GM23338 (cell line): ENCODE data around the gene USP36. TPM values are rescaled to one million over a fixed set of nuclear protein-coding genes. Genes with fewer than 3 reads are reported as not detected.

ENCODE experiments used
- JUNB ChIP-seq: IDR thresholded peaks from one replicate; pipeline ENCODE4 v1.6.1; 2016; ENCODE audit warnings: antibody characterized with exemption; ENCODE audit not compliant: unreplicated experiment
- STAT1 ChIP-seq: IDR thresholded peaks from one replicate; pipeline ENCODE4 v1.6.1; 2016; ENCODE audit warnings: antibody characterized with exemption; ENCODE audit not compliant: unreplicated experiment
- ZNF331 ChIP-seq: fragments of 250-450 bp; sonication (Bioruptor Pico); IDR thresholded peaks from 2 replicates; pipeline ENCODE4 v1.5.0; 2020; ENCODE audit warnings: low read depth, mild to moderate bottlenecking, moderate library complexity
- polyA plus RNA-seq: library from polyadenylated mRNA; unstranded; fragments of >200 nt; fragmentation: Nextera tagmentation; extraction: Ambion mirVana; gene quantifications from 2 replicates; pipeline ENCODE4 v1.2.1, GENCODE V29; 2016
- total RNA-seq: library from RNA; depleted of rRNA; stranded (reverse); fragments of >200 nt; shearing (Covaris generic); gene quantifications from 2 replicates; pipeline ENCODE4 v1.2.3, GENCODE V29; 2014
- TF ChIP-seq, protein P1 (sequence below): fragments of 250-450 bp; sonication (Bioruptor Pico); IDR thresholded peaks from 2 replicates; pipeline ENCODE4 v1.5.0; 2020; ENCODE audit warnings: mild to moderate bottlenecking, moderate library complexity
- TF ChIP-seq, protein P2 (sequence below): IDR thresholded peaks from one replicate; pipeline ENCODE4 v1.6.1; 2018; ENCODE audit warnings: antibody characterized with exemption; ENCODE audit not compliant: unreplicated experiment

Gene USP36
- total and polyA plus RNA-seq, 2 experiments from 2014 or later, result 36.2 to 55.5 TPM

DNA sequence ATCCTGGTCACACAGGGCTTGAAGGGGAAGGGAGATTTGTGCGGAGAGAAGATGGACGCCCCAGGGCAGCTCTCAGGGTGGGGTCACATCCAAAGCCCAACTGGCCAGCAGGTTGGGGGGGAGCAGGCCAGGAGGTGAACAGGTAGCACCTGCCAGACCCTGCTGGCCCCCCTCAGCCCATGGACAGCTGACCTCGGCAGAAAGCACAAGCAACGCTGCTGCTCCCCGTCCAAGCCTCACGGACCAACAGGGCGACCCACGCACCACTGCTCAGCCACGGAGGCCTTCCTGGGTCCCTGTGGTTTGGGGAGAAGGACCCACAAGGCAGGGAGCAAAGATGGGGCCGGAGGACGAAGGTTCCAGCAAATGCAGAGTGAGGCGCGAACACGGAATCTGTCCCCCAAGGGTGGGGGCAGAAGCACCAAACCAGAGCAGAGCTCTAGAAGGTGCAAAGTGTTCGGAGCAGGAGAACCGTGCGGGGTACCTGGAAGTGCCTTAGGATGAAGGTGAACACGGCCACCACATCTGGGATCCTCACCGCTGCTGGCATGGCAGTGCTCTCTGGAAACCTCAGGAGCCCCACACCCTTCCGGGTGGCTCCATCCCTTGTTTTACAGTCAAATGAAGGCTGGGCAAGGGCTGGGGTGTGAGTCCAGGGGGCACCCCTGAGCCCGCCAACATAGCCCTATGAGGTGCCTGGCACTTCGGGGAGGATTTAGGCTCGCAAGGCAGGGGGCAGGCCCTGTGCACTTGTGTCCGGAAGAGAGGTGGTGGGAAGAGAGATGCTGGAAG lies 44.5 kb upstream of the USP36 start (continued):
- TF ChIP-seq, protein P1, sequence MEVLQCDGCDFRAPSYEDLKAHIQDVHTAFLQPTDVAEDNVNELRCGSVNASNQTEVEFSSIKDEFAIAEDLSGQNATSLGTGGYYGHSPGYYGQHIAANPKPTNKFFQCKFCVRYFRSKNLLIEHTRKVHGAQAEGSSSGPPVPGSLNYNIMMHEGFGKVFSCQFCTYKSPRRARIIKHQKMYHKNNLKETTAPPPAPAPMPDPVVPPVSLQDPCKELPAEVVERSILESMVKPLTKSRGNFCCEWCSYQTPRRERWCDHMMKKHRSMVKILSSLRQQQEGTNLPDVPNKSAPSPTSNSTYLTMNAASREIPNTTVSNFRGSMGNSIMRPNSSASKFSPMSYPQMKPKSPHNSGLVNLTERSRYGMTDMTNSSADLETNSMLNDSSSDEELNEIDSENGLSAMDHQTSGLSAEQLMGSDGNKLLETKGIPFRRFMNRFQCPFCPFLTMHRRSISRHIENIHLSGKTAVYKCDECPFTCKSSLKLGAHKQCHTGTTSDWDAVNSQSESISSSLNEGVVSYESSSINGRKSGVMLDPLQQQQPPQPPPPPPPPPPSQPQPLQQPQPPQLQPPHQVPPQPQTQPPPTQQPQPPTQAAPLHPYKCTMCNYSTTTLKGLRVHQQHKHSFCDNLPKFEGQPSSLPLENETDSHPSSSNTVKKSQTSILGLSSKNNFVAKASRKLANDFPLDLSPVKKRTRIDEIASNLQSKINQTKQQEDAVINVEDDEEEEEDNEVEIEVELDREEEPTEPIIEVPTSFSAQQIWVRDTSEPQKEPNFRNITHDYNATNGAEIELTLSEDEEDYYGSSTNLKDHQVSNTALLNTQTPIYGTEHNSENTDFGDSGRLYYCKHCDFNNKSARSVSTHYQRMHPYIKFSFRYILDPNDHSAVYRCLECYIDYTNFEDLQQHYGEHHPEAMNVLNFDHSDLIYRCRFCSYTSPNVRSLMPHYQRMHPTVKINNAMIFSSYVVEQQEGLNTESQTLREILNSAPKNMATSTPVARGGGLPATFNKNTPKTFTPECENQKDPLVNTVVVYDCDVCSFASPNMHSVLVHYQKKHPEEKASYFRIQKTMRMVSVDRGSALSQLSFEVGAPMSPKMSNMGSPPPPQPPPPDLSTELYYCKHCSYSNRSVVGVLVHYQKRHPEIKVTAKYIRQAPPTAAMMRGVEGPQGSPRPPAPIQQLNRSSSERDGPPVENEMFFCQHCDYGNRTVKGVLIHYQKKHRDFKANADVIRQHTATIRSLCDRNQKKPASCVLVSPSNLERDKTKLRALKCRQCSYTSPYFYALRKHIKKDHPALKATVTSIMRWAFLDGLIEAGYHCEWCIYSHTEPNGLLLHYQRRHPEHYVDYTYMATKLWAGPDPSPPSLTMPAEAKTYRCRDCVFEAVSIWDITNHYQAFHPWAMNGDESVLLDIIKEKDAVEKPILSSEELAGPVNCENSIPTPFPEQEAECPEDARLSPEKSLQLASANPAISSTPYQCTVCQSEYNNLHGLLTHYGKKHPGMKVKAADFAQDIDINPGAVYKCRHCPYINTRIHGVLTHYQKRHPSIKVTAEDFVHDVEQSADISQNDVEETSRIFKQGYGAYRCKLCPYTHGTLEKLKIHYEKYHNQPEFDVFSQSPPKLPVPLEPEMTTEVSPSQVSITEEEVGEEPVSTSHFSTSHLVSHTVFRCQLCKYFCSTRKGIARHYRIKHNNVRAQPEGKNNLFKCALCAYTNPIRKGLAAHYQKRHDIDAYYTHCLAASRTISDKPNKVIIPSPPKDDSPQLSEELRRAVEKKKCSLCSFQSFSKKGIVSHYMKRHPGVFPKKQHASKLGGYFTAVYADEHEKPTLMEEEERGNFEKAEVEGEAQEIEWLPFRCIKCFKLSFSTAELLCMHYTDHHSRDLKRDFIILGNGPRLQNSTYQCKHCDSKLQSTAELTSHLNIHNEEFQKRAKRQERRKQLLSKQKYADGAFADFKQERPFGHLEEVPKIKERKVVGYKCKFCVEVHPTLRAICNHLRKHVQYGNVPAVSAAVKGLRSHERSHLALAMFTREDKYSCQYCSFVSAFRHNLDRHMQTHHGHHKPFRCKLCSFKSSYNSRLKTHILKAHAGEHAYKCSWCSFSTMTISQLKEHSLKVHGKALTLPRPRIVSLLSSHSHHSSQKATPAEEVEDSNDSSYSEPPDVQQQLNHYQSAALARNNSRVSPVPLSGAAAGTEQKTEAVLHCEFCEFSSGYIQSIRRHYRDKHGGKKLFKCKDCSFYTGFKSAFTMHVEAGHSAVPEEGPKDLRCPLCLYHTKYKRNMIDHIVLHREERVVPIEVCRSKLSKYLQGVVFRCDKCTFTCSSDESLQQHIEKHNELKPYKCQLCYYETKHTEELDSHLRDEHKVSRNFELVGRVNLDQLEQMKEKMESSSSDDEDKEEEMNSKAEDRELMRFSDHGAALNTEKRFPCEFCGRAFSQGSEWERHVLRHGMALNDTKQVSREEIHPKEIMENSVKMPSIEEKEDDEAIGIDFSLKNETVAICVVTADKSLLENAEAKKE (CRISPR knock-in tag), result no peak
- no peak for TF ChIP-seq JUNB
- no peak for TF ChIP-seq STAT1
- no peak for TF ChIP-seq ZNF331
- TF ChIP-seq, protein P2, sequence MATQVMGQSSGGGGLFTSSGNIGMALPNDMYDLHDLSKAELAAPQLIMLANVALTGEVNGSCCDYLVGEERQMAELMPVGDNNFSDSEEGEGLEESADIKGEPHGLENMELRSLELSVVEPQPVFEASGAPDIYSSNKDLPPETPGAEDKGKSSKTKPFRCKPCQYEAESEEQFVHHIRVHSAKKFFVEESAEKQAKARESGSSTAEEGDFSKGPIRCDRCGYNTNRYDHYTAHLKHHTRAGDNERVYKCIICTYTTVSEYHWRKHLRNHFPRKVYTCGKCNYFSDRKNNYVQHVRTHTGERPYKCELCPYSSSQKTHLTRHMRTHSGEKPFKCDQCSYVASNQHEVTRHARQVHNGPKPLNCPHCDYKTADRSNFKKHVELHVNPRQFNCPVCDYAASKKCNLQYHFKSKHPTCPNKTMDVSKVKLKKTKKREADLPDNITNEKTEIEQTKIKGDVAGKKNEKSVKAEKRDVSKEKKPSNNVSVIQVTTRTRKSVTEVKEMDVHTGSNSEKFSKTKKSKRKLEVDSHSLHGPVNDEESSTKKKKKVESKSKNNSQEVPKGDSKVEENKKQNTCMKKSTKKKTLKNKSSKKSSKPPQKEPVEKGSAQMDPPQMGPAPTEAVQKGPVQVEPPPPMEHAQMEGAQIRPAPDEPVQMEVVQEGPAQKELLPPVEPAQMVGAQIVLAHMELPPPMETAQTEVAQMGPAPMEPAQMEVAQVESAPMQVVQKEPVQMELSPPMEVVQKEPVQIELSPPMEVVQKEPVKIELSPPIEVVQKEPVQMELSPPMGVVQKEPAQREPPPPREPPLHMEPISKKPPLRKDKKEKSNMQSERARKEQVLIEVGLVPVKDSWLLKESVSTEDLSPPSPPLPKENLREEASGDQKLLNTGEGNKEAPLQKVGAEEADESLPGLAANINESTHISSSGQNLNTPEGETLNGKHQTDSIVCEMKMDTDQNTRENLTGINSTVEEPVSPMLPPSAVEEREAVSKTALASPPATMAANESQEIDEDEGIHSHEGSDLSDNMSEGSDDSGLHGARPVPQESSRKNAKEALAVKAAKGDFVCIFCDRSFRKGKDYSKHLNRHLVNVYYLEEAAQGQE, result no peak
